ENCODE measurements around the gene REV3L. TPM values are rescaled to one million over a fixed set of nuclear protein-coding genes. Genes with fewer than 3 reads are reported as not detected.

REV3L gene
- total and polyA plus RNA-seq, 4 donors, result 8.8 to 91.4 (median 19.8) TPM

GRCh38 chr6:111441678-111442243, 41.3 kb downstream of the REV3L start:
- H3K36me3 ChIP-seq (ENCODE audit: control insufficient read depth in 4 of 4, insufficient read depth in 4 of 4, low read length in 4 of 4), result no peaks in the 10 kb centered on the region
- H3K4me1 ChIP-seq (ENCODE audit: control insufficient read depth in 5 of 5, insufficient read depth in 5 of 5, low read length in 5 of 5), result peaks cover 0 to 8% (median 5%) of the 10 kb centered on the region in 5 donors
- 12 to 36% methylated on average over 5 of the region's 5 CpGs for WGBS, 2 donors
- H3K9me3 ChIP-seq (ENCODE audit: control insufficient read depth in 4 of 4, insufficient read depth in 3 of 4, low read length in 3 of 4), result no peaks in the 10 kb centered on the region
- DNase-seq, result no peak
- H3K4me3 ChIP-seq, result no peak overlapping the region
- ATAC-seq (ENCODE audit: insufficient read depth, low FRiP score), result no peak
- no peak overlapping the region for H3K27ac ChIP-seq (ENCODE audit: low read depth in 1 of 2, low read length in 1 of 2)
- H3K27me3 ChIP-seq (ENCODE audit: control insufficient read depth in 3 of 3, insufficient read depth in 3 of 3, low read length in 2 of 3), result no peaks in the 10 kb centered on the region
- TF ChIP-seq, protein P1, sequence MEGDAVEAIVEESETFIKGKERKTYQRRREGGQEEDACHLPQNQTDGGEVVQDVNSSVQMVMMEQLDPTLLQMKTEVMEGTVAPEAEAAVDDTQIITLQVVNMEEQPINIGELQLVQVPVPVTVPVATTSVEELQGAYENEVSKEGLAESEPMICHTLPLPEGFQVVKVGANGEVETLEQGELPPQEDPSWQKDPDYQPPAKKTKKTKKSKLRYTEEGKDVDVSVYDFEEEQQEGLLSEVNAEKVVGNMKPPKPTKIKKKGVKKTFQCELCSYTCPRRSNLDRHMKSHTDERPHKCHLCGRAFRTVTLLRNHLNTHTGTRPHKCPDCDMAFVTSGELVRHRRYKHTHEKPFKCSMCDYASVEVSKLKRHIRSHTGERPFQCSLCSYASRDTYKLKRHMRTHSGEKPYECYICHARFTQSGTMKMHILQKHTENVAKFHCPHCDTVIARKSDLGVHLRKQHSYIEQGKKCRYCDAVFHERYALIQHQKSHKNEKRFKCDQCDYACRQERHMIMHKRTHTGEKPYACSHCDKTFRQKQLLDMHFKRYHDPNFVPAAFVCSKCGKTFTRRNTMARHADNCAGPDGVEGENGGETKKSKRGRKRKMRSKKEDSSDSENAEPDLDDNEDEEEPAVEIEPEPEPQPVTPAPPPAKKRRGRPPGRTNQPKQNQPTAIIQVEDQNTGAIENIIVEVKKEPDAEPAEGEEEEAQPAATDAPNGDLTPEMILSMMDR (IDR thresholded peaks at IDR 0.05; ENCODE audit: control extremely low read depth, extremely low read depth), result no peak
- H3K9ac ChIP-seq (ENCODE audit: insufficient read depth in 1 of 2, low read length in 2 of 2), result no peak overlapping the region

DNA sequence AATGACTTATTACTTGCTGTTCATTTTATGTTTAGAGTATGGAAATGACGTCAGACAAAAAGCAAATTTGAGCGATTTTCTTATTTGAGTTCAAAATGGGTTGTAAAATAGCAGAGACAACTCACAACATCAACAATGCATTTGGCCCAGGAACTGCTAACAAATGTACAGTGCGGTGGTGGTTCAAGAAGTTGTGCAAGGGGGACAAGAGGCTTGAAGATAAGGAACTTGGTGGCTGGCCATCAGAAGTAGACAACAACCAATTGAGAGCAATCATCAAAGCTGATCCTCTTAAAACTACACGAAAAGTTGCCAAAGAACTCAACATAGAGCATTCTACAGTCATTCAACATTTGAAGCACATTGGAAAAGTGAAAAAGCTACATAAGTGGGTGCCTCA, 43.8 kb downstream of the REV3L start:
- peaks cover 0 to 6% (median 0%) of the 10 kb centered on the region in 4 donors for H3K9me3 ChIP-seq (ENCODE audit: control insufficient read depth in 4 of 4, insufficient read depth in 3 of 4, low read length in 3 of 4)
- no peak overlapping the region for H3K9ac ChIP-seq (ENCODE audit: insufficient read depth in 1 of 2, low read length in 2 of 2)
- 65 to 66% methylated on average over 4 of the region's 4 CpGs for WGBS, 2 donors
- H3K36me3 ChIP-seq (ENCODE audit: control insufficient read depth in 4 of 4, insufficient read depth in 4 of 4, low read length in 4 of 4), result no peaks in the 10 kb centered on the region
- DNase-seq (peak; percentile 31 to 85 (median 72)), ATAC-seq (ENCODE audit: insufficient read depth, low FRiP score) (no peak)
- H3K27ac ChIP-seq (ENCODE audit: low read depth in 1 of 2, low read length in 1 of 2), result no peak overlapping the region
- H3K4me3 ChIP-seq, result no peak overlapping the region
- TF ChIP-seq, protein P1 (IDR thresholded peaks at IDR 0.05; ENCODE audit: control extremely low read depth, extremely low read depth), result no peak
- H3K27me3 ChIP-seq (ENCODE audit: control insufficient read depth in 3 of 3, insufficient read depth in 3 of 3, low read length in 2 of 3), result no peaks in the 10 kb centered on the region
- peaks cover 0 to 8% (median 4%) of the 10 kb centered on the region in 5 donors for H3K4me1 ChIP-seq (ENCODE audit: control insufficient read depth in 5 of 5, insufficient read depth in 5 of 5, low read length in 5 of 5)

DNA sequence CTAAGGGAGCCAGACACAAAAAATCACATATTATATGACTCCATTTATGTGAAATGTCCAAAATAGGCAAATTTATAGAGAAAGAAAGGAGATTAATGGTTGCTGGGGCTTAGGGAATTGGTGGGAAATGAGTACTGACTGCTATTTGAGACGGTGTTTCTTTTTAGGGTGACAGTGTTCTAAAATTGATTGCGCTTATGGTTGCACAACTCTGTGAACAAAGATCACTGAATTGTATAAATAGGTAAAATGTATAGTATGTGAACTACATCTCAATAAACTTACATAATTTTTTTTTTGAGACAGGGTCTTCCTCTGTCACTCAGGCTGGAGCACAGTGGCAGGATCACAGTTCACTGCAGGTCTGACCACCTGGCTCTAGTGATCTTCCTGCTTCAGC, 45.4 kb downstream of the REV3L start:
- ATAC-seq (ENCODE audit: insufficient read depth, low FRiP score), result no peak

More for the DNA sequence above, 45.4 kb downstream of the REV3L start:
- TF ChIP-seq, protein P1 (IDR thresholded peaks at IDR 0.05; ENCODE audit: control extremely low read depth, extremely low read depth), result no peak
- H3K4me1 ChIP-seq (ENCODE audit: control insufficient read depth in 5 of 5, insufficient read depth in 5 of 5, low read length in 5 of 5), result peaks cover 0 to 8% (median 4%) of the 10 kb centered on the region in 5 donors
- H3K27me3 ChIP-seq (ENCODE audit: control insufficient read depth in 3 of 3, insufficient read depth in 3 of 3, low read length in 2 of 3), result no peaks in the 10 kb centered on the region
- 90 to 95% methylated on average over 2 of the region's 2 CpGs for WGBS, 2 donors
- DNase-seq, result no peak
- no peak overlapping the region for H3K27ac ChIP-seq (ENCODE audit: low read depth in 1 of 2, low read length in 1 of 2)
- H3K9ac ChIP-seq (ENCODE audit: insufficient read depth in 1 of 2, low read length in 2 of 2), result no peak overlapping the region
- peaks cover 0 to 6% (median 0%) of the 10 kb centered on the region in 4 donors for H3K9me3 ChIP-seq (ENCODE audit: control insufficient read depth in 4 of 4, insufficient read depth in 3 of 4, low read length in 3 of 4)
- no peak overlapping the region for H3K4me3 ChIP-seq
- H3K36me3 ChIP-seq (ENCODE audit: control insufficient read depth in 4 of 4, insufficient read depth in 4 of 4, low read length in 4 of 4), result no peaks in the 10 kb centered on the region

Data from lung (tissue), 12 donors.